Measurements from ENCODE around the gene ZMIZ2. TPM values are rescaled to one million over a fixed set of nuclear protein-coding genes. Genes with fewer than 3 reads are reported as not detected.

The ZMIZ2 gene
- total and polyA plus RNA-seq, 4 donors, result 11.6 to 96.6 (median 67.2) TPM

- Histone ChIP-seq H3K4me3 (ENCODE audit: low read length in 2 of 2) (no peak overlapping the region), H3K4me1 (ENCODE audit: control insufficient read depth in 1 of 2, insufficient read depth in 2 of 2, low read length in 2 of 2) (peaks cover 0 to 2% of the 10 kb centered on the region in 2 donors), H3K36me3 (ENCODE audit: control insufficient read depth in 1 of 2, insufficient read depth in 2 of 2, low read length in 1 of 2) (peaks cover 5 to 10% of the 10 kb centered on the region in 2 donors), H3K27ac (ENCODE audit: low read depth in 1 of 2, low read length in 2 of 2) (no peak overlapping the region), H3K27me3 (ENCODE audit: control insufficient read depth in 1 of 2, insufficient read depth in 2 of 2, low read length in 1 of 2) (no peaks in the 10 kb centered on the region), H3K9me3 (ENCODE audit: control insufficient read depth, low read length) (no peaks in the 10 kb centered on the region)
- intact Hi-C loops (cut with DNase I), result no loop called here
- no peak for ATAC-seq (ENCODE audit: low FRiP score)
- no peak for DNase-seq
- 91 to 94% methylated on average over 17 of the region's 17 CpGs for WGBS, 2 donors
Observed at GRCh38 chr7:44765579-44766415, 17.1 kb downstream of the ZMIZ2 start.

- no peaks in the 10 kb centered on the region for H3K9me3 ChIP-seq (ENCODE audit: control insufficient read depth, low read length)
- no peak for DNase-seq
- H3K27me3 ChIP-seq (ENCODE audit: control insufficient read depth in 1 of 2, insufficient read depth in 2 of 2, low read length in 1 of 2), result no peaks in the 10 kb centered on the region
- H3K4me1 ChIP-seq (ENCODE audit: control insufficient read depth in 1 of 2, insufficient read depth in 2 of 2, low read length in 2 of 2), result peaks cover 0 to 2% of the 10 kb centered on the region in 2 donors
- ATAC-seq (ENCODE audit: low FRiP score), result no peak
- peaks cover under 1 to 10% of the 10 kb centered on the region in 2 donors for H3K36me3 ChIP-seq (ENCODE audit: control insufficient read depth in 1 of 2, insufficient read depth in 2 of 2, low read length in 1 of 2)
- WGBS, 2 donors, result 92 to 94% methylated on average over 11 of the region's 11 CpGs
- H3K27ac ChIP-seq (ENCODE audit: low read depth in 1 of 2, low read length in 2 of 2), result no peak overlapping the region
- H3K4me3 ChIP-seq (ENCODE audit: low read length in 2 of 2), result no peak overlapping the region
- intact Hi-C loops (cut with DNase I), result no loop called here
Observed at GRCh38 chr7:44766416-44766801, 17.8 kb downstream of the ZMIZ2 start.

GRCh38 chr7:44767134-44767911 is 18.7 kb downstream of the ZMIZ2 start:
- WGBS, 2 donors, result 64 to 66% methylated on average over 19 of the region's 19 CpGs
- no peaks in the 10 kb centered on the region for H3K9me3 ChIP-seq (ENCODE audit: control insufficient read depth, low read length)
- intact Hi-C loops (cut with DNase I), result no loop called here
- peaks cover 0 to 2% of the 10 kb centered on the region in 2 donors for H3K4me1 ChIP-seq (ENCODE audit: control insufficient read depth in 1 of 2, insufficient read depth in 2 of 2, low read length in 2 of 2)
- peaks cover 0 to 10% of the 10 kb centered on the region in 2 donors for H3K36me3 ChIP-seq (ENCODE audit: control insufficient read depth in 1 of 2, insufficient read depth in 2 of 2, low read length in 1 of 2)
- ATAC-seq (ENCODE audit: low FRiP score) (no peak), DNase-seq (no peak)
- H3K27me3 ChIP-seq (ENCODE audit: control insufficient read depth in 1 of 2, insufficient read depth in 2 of 2, low read length in 1 of 2), result no peaks in the 10 kb centered on the region
- peak overlapping the region in 1 of 2 donors; percentile 32 for H3K27ac ChIP-seq (ENCODE audit: low read depth in 1 of 2, low read length in 2 of 2)
- H3K4me3 ChIP-seq (ENCODE audit: low read length in 2 of 2), result no peak overlapping the region

GRCh38 chr7:44767912-44768627 is 19.4 kb downstream of the ZMIZ2 start:
- DNase-seq (peak in 1 of 2 donors; percentile 81), ATAC-seq (ENCODE audit: low FRiP score) (peak; percentile 61)
- Histone ChIP-seq H3K27me3 (ENCODE audit: control insufficient read depth in 1 of 2, insufficient read depth in 2 of 2, low read length in 1 of 2) (no peaks in the 10 kb centered on the region), H3K36me3 (ENCODE audit: control insufficient read depth in 1 of 2, insufficient read depth in 2 of 2, low read length in 1 of 2) (peaks cover 0 to 8% of the 10 kb centered on the region in 2 donors), H3K27ac (ENCODE audit: low read depth in 1 of 2, low read length in 2 of 2) (peak overlapping the region in 1 of 2 donors; percentile 32), H3K4me3 (ENCODE audit: low read length in 2 of 2) (no peak overlapping the region), H3K4me1 (ENCODE audit: control insufficient read depth in 1 of 2, insufficient read depth in 2 of 2, low read length in 2 of 2) (peaks cover 0 to 2% of the 10 kb centered on the region in 2 donors), H3K9me3 (ENCODE audit: control insufficient read depth, low read length) (no peaks in the 10 kb centered on the region)
- WGBS, 2 donors, result 18 to 21% methylated on average over 12 of the region's 12 CpGs
- intact Hi-C loops (cut with DNase I), result no loop called here

GRCh38 chr7:44768628-44769371 is 20.2 kb downstream of the ZMIZ2 start:
- no peak for DNase-seq
- WGBS, 2 donors, result 31 to 43% methylated on average over 9 to 11 of the region's 11 CpGs
- H3K9me3 ChIP-seq (ENCODE audit: control insufficient read depth, low read length), result no peaks in the 10 kb centered on the region
- H3K4me1 ChIP-seq (ENCODE audit: control insufficient read depth in 1 of 2, insufficient read depth in 2 of 2, low read length in 2 of 2), result peaks cover 0 to 2% of the 10 kb centered on the region in 2 donors
- ATAC-seq (ENCODE audit: low FRiP score), result peak; percentile 6
- no peak overlapping the region for H3K4me3 ChIP-seq (ENCODE audit: low read length in 2 of 2)
- H3K36me3 ChIP-seq (ENCODE audit: control insufficient read depth in 1 of 2, insufficient read depth in 2 of 2, low read length in 1 of 2), result peaks cover 0 to 8% of the 10 kb centered on the region in 2 donors
- no peaks in the 10 kb centered on the region for H3K27me3 ChIP-seq (ENCODE audit: control insufficient read depth in 1 of 2, insufficient read depth in 2 of 2, low read length in 1 of 2)
- peak overlapping the region in 1 of 2 donors; percentile 43 for H3K27ac ChIP-seq (ENCODE audit: low read depth in 1 of 2, low read length in 2 of 2)
- intact Hi-C loops (cut with DNase I), result no loop called here

GRCh38 chr7:44769376-44769775 is 20.7 kb downstream of the ZMIZ2 start:
- no peaks in the 10 kb centered on the region for H3K27me3 ChIP-seq (ENCODE audit: control insufficient read depth in 1 of 2, insufficient read depth in 2 of 2, low read length in 1 of 2)
- H3K36me3 ChIP-seq (ENCODE audit: control insufficient read depth in 1 of 2, insufficient read depth in 2 of 2, low read length in 1 of 2), result peaks cover 0 to 7% of the 10 kb centered on the region in 2 donors
- no peak for DNase-seq
- intact Hi-C loops (cut with DNase I), result no loop called here
- 65 to 75% methylated on average over 8 of the region's 8 CpGs for WGBS, 2 donors
- ATAC-seq (ENCODE audit: low FRiP score), result peak; percentile 17
- H3K4me3 ChIP-seq (ENCODE audit: low read length in 2 of 2), result no peak overlapping the region
- no peaks in the 10 kb centered on the region for H3K9me3 ChIP-seq (ENCODE audit: control insufficient read depth, low read length)
- peak overlapping the region in 1 of 2 donors; percentile 43 for H3K27ac ChIP-seq (ENCODE audit: low read depth in 1 of 2, low read length in 2 of 2)
- peaks cover 0 to 2% of the 10 kb centered on the region in 2 donors for H3K4me1 ChIP-seq (ENCODE audit: control insufficient read depth in 1 of 2, insufficient read depth in 2 of 2, low read length in 2 of 2)

GRCh38 chr7:44769776-44770294 is 21.2 kb downstream of the ZMIZ2 start:
- 9 to 11% methylated on average over 10 of the region's 10 CpGs for WGBS, 2 donors
- H3K27me3 ChIP-seq (ENCODE audit: control insufficient read depth in 1 of 2, insufficient read depth in 2 of 2, low read length in 1 of 2), result no peaks in the 10 kb centered on the region
- no peaks in the 10 kb centered on the region for H3K9me3 ChIP-seq (ENCODE audit: control insufficient read depth, low read length)
- ATAC-seq (ENCODE audit: low FRiP score) (peak; percentile 58), DNase-seq (no peak)
- H3K27ac ChIP-seq (ENCODE audit: low read depth in 1 of 2, low read length in 2 of 2), result peak overlapping the region in 1 of 2 donors; percentile 43
- H3K4me1 ChIP-seq (ENCODE audit: control insufficient read depth in 1 of 2, insufficient read depth in 2 of 2, low read length in 2 of 2), result peaks cover 0 to 2% of the 10 kb centered on the region in 2 donors
- no peak overlapping the region for H3K4me3 ChIP-seq (ENCODE audit: low read length in 2 of 2)
- peaks cover 0 to 3% of the 10 kb centered on the region in 2 donors for H3K36me3 ChIP-seq (ENCODE audit: control insufficient read depth in 1 of 2, insufficient read depth in 2 of 2, low read length in 1 of 2)
- intact Hi-C loops (cut with DNase I), result no loop called here

- ATAC-seq (ENCODE audit: low FRiP score) (no peak), DNase-seq (no peak)
- intact Hi-C loops (cut with DNase I), result no loop called here
- H3K4me1 ChIP-seq (ENCODE audit: control insufficient read depth in 1 of 2, insufficient read depth in 2 of 2, low read length in 2 of 2), result peaks cover 0 to 2% of the 10 kb centered on the region in 2 donors
- H3K9me3 ChIP-seq (ENCODE audit: control insufficient read depth, low read length), result no peaks in the 10 kb centered on the region
- WGBS, 2 donors, result 57 to 98% methylated on average over 3 of the region's 3 CpGs
- peaks cover 0 to under 1% of the 10 kb centered on the region in 2 donors for H3K36me3 ChIP-seq (ENCODE audit: control insufficient read depth in 1 of 2, insufficient read depth in 2 of 2, low read length in 1 of 2)
- no peaks in the 10 kb centered on the region for H3K27me3 ChIP-seq (ENCODE audit: control insufficient read depth in 1 of 2, insufficient read depth in 2 of 2, low read length in 1 of 2)
- no peak overlapping the region for H3K4me3 ChIP-seq (ENCODE audit: low read length in 2 of 2)
- H3K27ac ChIP-seq (ENCODE audit: low read depth in 1 of 2, low read length in 2 of 2), result no peak overlapping the region
Observed at GRCh38 chr7:44771358-44771757, 22.7 kb downstream of the ZMIZ2 start.
